ENCODE data around the gene GCNT2. TPM values are rescaled to one million over a fixed set of nuclear protein-coding genes. Genes with fewer than 3 reads are reported as not detected.
"Not testable (repeated sequence)": the region's sequence is repeated elsewhere in the genome, so short reads cannot be mapped to it uniquely, and the experiment has no call there.

The GCNT2 gene
- total RNA-seq, 1 donor from 2014 or later = 5.8 TPM

DNA sequence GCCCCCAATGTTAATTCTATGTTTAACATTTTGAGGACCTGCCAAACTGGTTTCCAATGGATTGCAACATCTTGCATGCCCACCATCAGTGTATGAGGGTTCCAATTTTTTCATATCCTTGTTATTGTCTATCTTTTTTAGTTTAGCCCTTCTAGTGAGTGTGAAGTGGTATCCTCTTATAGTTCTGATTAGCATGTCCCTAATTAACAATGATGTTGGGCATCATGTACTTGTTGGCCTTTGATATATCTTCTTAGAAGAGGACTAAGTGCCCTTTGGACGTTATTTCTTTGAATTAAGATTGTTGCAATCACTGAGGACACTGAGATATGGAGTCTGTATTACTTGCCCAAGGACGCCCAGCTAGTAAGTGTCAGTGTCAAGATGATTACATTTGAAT, 22.3 kb downstream of the GCNT2 start:
- intact Hi-C loops (cut with micrococcal nuclease) = no loop called here

DNA sequence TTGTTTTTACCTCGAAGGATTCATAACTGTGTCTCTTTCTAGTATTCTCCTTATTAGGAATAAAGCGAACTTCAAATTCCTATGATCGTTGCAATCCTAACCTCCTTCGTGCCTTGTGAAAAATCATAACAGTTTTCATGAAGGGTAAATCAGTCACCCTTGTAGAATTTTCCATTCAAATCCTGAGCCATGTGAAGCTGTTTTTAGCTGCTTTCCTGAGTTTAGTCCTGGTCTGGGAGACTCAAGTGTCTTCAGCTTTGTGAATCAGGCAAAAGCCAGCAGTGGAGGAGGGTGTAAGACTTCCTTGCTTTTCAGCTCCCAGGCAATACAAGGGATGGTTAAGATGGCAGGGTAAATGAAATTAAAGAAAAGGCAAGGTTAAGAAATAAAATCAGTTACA, 24.3 kb downstream of the GCNT2 start:
- intact Hi-C loops (cut with micrococcal nuclease) = no loop called here

DNA sequence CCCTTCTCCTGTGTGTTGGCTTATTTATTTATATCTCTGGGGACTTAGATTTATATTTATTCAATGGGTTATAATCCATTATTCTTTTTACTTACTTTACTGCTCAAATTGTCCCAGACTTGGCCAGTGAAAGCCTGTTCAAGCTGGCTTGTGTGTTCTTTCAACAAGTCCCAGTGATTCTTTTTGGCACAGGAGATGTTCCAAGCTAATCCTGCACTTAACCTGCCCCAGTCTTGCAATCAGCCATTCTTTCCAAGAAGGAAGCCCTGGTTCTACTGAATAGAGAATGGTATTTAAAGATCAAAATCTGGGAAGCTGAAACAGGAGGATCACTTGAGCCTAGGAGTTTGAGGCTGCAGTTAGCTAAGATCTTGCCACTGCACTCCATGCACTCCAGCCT, 26.7 kb downstream of the GCNT2 start:
- intact Hi-C loops (cut with micrococcal nuclease) = no loop called here

DNA sequence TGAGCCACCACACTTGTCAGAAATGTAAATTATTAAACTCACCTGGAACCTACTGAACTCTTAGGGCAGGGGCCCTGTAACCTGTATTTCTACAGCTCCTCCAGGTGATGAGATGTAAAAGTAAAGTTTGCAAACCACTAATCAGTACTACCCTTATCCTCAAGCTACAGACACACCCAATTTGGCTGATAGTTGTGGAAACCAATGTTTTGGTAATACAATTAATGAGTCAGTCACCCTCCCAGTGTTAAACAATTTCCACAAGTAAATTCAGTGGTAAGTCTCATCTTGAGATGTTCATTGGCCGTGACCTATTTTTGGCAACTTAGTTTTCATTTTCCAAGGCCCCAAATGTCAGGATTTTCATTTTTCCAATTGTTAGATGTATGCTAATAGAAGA, 29.6 kb downstream of the GCNT2 start:
- intact Hi-C loops (cut with micrococcal nuclease) = no loop called here

DNA sequence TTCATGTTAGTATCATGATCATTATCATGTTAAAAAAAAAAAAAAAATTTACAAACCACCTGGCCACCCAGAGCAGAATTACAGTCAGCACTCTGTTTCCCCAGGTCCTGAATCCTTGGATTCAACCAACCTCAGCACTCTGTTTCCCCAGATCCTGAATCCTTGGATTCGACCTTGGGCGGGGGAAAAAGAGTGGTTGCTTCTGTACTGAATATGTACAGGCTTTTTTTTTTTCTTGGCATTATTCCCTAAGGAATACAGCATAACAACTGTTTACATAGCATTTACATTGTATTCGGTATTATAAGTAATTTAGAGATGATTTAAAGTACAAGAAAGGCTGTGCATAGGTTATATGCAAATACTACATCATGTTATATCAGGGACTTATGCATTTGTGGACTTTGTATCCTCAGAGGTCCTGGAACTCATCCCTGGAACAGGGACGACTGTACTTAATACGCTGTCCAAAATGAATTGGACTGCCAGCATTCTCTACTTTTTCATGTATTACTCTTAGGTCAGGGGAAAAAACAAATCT, 31.2 kb downstream of the GCNT2 start:
- intact Hi-C loops (cut with micrococcal nuclease) = no loop called here

DNA sequence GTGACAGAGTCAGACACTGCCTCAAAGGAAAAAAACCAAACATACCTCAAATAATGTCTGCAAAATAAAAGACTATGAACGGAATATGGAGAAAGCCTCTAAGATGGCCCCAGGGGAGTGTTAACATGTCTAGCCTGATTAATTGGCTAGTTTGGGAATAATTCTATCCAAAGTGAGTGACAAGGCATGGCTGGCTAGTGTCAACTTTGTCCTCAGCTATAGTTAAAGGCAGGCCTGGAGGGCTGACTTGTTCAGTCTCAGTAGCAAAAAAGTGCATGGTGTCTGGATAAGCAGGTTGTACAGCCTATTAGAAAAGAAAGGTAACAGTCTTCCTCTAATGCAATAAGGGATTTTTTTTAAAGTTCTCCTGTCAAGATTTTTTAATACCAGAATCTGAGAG, 32.7 kb downstream of the GCNT2 start:
- intact Hi-C loops (cut with micrococcal nuclease) = no loop called here

DNA sequence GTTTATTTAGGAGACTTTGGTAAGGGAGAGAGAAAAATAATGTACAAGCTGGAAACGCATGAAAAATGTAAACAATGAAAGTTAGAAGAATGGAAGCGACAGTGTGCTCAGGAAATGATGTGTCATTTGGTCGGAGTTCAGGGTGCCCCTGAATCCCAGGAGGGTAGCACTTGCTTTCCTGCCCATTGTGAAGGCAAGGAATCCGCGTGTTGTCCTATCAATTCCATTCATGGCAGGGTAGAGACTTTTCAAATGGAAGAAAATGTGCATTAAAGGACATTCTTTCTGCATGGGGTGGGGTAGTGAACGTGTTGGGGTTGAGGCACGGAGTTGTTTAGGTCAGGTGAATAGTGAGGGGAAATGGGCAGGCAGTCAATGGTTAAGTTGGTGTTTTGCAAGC, 33.7 kb downstream of the GCNT2 start:
- intact Hi-C loops (cut with micrococcal nuclease) = no loop called here

DNA sequence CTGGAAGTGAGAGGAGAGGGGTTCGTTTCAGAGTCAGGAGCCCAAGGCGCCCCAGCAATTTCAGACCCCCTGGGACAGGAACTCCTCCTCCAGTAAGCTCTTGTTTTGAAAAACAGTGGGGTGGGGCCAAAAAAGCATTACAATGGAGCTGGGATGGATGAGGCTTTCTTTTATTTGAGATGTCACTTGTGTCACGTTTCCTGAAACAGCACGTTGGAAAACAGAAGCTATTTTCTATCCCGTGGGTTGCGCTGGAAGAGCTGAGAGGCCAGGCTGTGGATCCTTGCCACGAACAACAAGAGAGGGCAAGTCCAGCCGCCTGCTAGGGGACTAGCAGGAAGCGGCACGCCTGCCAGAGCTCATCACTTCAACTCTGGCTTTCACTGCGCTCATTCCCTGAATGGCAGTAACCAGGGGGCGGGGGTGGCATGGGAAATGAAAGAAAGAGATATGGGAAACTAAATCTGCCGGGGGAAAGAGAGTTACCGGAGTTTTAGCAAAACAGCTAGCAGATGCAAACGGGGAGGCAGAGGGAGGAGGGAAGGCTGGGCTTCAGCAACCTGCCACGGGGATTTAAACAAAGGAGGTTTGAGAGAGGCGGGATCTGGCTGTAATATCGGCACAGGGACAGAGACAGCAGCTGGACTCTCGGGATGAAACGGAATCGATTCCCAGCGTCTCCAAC, 34.6 kb downstream of the GCNT2 start:
- intact Hi-C loops (cut with micrococcal nuclease) = no loop called here

DNA sequence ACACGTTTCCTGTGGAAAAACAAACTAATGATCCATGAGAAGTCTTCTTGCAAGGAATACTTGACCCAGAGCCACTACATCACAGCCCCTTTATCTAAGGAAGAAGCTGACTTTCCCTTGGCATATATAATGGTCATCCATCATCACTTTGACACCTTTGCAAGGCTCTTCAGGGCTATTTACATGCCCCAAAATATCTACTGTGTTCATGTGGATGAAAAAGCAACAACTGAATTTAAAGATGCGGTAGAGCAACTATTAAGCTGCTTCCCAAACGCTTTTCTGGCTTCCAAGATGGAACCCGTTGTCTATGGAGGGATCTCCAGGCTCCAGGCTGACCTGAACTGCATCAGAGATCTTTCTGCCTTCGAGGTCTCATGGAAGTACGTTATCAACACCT, 35.4 kb downstream of the GCNT2 start:
- intact Hi-C loops (cut with micrococcal nuclease) = no loop called here

DNA sequence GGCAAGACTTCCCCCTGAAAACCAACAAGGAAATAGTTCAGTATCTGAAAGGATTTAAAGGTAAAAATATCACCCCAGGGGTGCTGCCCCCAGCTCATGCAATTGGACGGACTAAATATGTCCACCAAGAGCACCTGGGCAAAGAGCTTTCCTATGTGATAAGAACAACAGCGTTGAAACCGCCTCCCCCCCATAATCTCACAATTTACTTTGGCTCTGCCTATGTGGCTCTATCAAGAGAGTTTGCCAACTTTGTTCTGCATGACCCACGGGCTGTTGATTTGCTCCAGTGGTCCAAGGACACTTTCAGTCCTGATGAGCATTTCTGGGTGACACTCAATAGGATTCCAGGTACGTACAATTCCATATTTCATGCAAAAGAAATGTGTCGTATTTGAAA, 35.8 kb downstream of the GCNT2 start:
- intact Hi-C loops (cut with micrococcal nuclease) = no loop called here

DNA sequence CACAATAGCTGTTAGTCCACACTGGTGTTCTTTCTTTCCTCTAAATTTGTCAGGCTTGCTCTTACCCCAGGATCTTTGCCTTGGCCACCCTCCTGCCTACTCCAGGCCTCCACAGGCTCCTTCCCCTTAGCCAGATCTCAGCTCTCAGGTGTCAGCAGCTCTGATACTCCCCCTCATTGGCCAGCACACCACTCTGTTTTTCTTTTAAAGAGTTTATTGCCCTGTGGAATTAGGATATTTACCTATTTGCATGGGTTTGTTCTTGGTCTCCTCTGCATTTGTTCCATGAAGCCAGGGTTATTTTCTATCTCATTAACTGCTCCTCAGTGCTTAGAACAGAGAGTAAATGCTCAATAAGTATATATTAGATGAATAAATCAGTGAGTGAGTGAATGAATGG, 36.8 kb downstream of the GCNT2 start:
- intact Hi-C loops (cut with micrococcal nuclease) = no loop called here

DNA sequence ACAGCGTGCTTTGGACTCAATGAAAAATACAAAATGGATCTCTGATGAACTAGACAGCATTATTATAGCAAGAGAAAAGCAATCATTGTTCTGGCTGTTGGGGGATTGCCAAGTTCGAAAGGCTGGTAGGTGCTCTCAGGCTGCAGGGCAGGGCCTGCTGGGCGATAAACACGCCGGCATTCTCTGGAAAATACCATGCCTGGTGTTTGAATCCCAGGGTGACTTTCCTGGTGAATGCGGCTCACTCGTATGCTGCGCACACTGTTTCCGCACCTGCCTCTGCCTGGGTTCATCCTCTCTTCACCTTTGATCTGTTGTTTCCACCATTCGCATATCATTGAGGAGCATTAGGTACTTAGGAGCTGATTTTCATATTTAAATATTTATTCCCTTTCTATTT, 37.4 kb downstream of the GCNT2 start:
- intact Hi-C loops (cut with micrococcal nuclease) = no loop called here

DNA sequence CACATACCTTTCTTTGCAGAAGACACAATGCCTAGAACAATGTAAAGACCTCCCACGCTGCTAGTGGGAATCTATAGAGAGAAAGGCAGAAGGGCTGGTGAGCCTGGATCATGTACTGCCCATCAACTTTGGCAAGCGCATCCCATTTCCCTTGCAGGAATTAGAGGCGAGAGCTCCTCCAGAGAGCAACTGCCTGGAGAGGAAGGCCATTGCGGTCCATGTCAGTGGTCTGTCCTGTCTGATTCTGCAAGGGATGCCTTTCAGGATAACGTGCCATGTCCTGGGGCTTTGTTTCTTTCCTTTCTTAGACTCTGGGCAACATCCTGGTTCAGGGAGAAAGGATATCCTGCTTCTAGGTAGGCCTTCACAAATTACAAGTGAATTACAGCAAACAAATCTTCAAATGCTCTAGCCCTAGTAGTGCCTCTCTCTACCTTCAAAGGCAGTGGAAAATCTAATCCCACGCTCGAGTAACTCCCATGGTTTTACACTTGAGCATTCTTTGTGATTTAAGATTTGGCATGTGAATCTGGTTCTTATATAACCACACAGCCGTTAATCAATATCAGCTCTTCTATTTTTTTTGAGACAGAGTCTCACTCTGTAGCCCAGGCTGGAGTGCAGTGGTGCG, 38.5 kb downstream of the GCNT2 start:
- intact Hi-C loops (cut with micrococcal nuclease) = no loop called here

DNA sequence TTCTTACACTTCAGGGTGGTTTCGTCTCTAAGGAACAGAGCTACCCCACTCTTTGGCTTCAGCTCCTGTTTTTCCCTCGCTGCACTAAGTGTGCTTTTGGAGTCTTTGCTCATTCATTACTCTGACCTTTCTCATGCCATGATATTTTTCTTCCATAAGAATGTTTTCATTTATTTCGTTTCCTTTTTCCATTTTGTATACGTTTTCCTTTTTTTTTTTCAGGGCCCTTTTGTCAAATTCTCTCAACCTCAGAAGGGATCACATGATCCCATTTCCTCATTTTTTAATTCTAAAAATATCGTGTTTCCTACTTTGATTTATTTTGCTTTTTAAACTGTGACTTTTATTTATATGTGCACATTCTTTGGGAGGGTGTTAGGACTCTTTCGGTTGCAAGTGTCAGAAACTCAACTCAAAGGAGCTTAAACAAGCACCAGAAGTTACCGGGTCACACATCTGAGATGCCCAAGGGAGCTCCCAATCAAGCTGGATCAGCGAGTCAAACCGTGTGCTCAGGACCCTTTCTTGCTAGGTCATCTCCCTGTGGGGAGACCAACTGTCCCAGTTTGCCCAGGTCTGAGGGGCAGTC, 40.6 kb downstream of the GCNT2 start:
- intact Hi-C loops (cut with micrococcal nuclease) = no loop called here

DNA sequence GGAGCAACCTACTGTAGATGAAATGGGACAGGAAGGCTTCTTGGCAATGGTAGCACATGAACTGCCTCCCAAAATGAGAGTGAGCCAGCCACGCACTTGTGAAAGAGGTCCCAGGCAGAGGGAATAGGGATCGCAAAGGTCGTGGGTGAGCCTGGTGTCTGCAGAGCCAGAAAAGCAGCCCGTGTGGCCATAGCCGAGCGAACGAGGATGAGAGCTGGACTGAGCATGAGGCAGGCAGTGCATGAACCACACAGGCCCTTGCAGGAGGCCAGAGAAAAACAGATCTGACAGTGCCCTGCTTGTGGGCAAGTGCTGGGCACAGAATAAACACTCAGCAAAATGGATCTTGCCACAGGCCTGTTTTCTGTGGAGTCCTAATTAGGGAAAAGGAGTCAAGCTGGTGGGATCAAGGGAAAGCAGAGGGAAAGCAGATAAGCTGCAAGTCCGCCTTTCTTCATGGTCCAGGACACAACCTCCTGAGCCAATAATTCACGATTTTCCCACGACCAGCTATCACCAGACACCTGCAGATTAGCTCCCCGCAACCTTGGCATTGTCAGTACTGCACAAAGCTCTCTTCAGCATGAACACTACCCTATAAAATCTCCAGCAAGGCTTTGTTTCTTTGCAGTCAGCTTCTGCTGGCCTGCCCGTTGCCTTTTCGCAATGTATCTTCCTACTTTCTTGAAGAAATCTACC, 44.0 kb downstream of the GCNT2 start:
- intact Hi-C loops (cut with micrococcal nuclease) = no loop called here

DNA sequence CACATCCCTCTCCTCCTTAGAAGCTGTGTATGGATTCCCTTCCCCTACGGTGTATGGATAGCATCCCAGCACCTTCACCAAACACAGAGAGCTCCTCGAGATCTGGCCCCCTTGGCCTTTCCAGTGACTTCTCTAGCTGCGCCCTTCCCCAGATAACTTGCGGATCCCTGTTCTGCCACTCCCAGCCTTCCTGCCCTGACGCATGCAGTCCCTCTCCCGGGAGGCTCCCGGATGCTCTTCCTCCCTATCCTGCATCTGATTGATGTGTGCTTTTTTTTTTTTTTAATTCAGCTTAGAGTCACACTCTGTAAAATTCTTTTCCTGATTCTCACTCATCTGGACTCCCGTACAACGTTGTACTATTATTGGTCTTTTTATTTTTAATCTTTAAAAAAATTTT, 44.8 kb downstream of the GCNT2 start:
- intact Hi-C loops (cut with micrococcal nuclease) = no loop called here

DNA sequence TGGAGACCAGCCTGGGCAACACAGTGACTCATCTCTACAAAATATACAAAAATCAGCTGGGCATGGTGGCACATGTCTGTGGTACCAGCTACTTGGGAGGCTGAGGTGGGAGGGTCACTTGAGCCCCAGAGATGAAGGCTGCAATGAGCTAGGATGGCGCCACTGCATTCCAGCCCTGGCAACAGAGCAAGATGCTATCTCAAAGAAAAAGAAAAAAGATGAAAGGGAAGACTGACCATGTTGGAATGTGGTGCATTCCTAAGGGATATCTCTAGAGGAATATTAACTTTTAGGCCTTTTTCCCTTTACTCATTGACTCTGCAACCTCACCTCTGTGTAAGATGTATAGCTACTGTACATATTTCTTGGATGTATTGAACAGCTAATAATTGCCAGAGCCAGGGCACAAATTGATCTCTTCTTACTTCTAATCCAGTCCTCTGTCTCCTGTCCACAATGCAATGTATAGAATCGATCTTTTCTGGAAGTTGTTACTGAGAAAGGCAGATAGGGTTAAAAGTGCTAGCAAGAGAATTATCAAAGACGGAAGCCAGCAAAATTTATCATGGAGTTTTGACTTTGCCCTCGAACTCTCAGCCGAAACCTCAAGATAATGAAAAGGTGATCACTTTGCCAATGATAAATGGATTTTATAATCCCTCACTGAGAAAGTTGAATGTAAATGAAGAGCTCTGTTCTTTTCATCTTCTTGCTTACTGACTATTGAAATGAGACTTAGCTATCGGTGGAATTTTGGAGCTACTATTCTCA, 46.3 kb downstream of the GCNT2 start:
- intact Hi-C loops (cut with micrococcal nuclease) = no loop called here

DNA sequence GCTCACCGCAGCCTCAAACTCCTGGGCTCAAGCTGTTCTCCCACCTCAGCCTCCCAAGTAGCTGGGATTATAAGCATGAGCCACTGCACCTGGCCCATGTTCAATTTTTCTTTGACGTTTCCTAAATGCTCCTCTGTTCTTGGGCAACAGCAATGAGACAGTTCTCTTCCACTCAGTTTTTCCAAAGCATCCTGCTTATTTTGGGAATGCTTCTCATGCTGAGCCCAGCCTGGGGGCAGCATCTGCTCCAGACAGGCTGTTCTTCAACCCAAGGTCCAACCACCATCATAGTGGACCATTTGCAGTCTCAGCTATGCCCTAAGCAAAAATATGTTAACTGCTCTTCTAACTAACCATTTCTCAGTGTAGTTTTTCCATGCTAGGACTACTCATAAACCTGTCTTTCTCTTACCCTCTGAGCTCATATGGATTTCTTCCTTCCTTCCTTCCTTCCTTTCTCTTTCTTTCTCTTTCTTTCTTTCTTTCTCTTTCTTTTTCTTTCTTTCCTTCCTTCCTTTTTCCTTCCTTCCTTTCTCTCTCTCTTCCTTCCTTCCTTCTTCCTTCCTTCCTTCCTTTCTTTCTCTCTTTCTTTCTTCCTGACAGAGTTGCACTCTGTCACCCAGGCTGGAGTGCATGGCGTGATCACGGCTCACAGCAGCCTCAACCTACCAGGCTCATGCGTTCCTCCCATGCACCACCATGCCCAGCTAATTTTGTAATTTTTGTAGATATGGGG, 48.4 kb downstream of the GCNT2 start:
- intact Hi-C loops (cut with micrococcal nuclease) = no loop called here

DNA sequence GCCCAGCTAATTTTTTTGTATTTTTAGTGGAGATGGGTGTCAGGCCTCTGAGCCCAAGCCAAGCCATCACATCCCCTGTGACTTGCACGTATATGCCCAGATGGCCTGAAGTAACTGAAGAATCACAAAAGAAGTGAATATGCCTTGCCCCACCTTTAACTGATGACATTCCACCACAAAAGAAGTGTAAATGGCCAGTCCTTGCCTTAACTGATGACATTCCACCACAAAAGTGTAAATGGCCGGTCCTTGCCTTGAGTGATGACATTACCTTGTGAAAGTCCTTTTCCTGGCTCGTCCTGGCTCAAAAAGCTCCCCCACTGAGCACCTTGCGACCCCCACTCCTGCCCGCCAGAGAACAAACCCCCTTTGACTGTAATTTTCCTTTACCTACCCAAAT, 54.4 kb downstream of the GCNT2 start:
- intact Hi-C loops (cut with micrococcal nuclease) = not testable (repeated sequence)

DNA sequence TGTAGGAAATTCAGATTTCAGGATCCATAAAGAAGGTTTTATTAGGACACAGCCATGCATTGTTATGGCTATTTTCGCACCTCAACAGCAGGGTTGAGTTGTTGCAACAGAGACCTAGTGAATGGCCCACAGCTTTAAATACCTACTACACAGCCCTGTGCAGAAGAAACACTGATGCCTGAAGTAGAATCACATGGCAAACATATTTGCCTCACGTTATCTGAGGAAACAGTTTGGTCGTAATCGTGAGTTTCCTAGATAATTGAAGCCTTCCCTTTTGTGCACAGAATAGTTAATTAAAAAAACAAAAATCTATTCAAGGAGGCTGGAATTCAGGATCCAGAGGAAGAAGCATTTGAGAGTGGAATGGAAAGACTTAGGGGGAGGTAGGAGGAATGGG, 55.1 kb downstream of the GCNT2 start:
- intact Hi-C loops (cut with micrococcal nuclease) = no loop called here

DNA sequence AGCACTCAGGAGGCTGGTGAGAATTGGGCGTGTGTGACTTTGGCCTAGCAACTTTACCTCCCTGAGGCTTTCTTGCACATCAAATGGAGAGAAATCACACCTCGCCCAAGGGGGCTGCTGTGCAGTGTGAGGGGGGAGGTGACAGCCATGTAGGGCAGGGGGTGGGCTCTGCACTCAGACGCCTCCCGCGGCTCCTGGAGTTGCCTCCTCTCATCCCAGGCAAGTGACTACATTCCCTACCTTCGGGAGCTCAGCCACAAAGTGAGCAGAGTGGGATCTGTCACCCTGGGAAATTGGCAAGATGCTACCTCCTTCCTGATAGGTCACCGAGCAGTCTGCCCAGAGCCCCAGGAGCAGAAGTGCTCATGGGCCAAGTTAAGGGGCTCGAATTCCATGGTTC, 56.0 kb downstream of the GCNT2 start:
- intact Hi-C loops (cut with micrococcal nuclease) = no loop called here

All from T-helper 1 cell treated with Interleukin-12 subunit alpha and Interleukin-12 subunit beta and Interleukin-4 antibody, amounts not matched to agents 30 ng/mL and 1 ng/mL, for 36 hours (primary cell).